Activated CD4-positive, alpha-beta T cell treated with anti-CD3 and anti-CD28 coated beads for 1 hour (primary cell): Measurements from ENCODE around the gene PSMG2.
"Not testable (repeated sequence)": the region's sequence is repeated elsewhere in the genome, so short reads cannot be mapped to it uniquely, and the experiment has no call there.

ENCODE experiments used
- DNase-seq: peaks from one replicate; pipeline ENCODE4 v3.0.0-alpha.2; 2020

The PSMG2 gene

GRCh38 chr18:12726331-12726730 lies 23.5 kb downstream of the PSMG2 start:
- no peak for DNase-seq

- DNase-seq, result no peak
Observed at GRCh38 chr18:12726774-12727550, 24.1 kb downstream of the PSMG2 start.

- DNase-seq, result no peak
Observed at GRCh38 chr18:12737243-12737902, 34.5 kb downstream of the PSMG2 start.

- no peak for DNase-seq
Observed at GRCh38 chr18:12741351-12741750, 38.5 kb downstream of the PSMG2 start.

- DNase-seq, result no peak
Observed at GRCh38 chr18:12742453-12742852, 39.6 kb downstream of the PSMG2 start.

- no peak for DNase-seq
Observed at GRCh38 chr18:12744103-12744502, 41.3 kb downstream of the PSMG2 start.

- DNase-seq, result no peak
Observed at GRCh38 chr18:12745095-12745795, 42.4 kb downstream of the PSMG2 start.

GRCh38 chr18:12747530-12748315 lies 44.9 kb downstream of the PSMG2 start:
- DNase-seq, result no peak

GRCh38 chr18:12748671-12749070 lies 45.8 kb downstream of the PSMG2 start:
- no peak for DNase-seq

GRCh38 chr18:12749121-12749520 lies 46.3 kb downstream of the PSMG2 start:
- no peak for DNase-seq

GRCh38 chr18:12750076-12750714 lies 47.4 kb downstream of the PSMG2 start:
- no peak for DNase-seq

- no peak for DNase-seq
Observed at GRCh38 chr18:12750715-12751502, 48.1 kb downstream of the PSMG2 start.

GRCh38 chr18:12751503-12751884 lies 48.7 kb downstream of the PSMG2 start:
- no peak for DNase-seq

- DNase-seq, result no peak
Observed at GRCh38 chr18:12751891-12752290, 49.0 kb downstream of the PSMG2 start.

GRCh38 chr18:12754511-12754910 lies 51.7 kb downstream of the PSMG2 start:
- DNase-seq, result no peak

- DNase-seq, result not testable (repeated sequence)
Observed at GRCh38 chr18:12755606-12756005, 52.8 kb downstream of the PSMG2 start.

GRCh38 chr18:12756619-12757239 lies 53.9 kb downstream of the PSMG2 start:
- not testable (repeated sequence) for DNase-seq

GRCh38 chr18:12758566-12758965 lies 55.7 kb downstream of the PSMG2 start:
- not testable (repeated sequence) for DNase-seq

GRCh38 chr18:12765126-12765525 lies 62.3 kb downstream of the PSMG2 start:
- DNase-seq, result no peak

- no peak for DNase-seq
Observed at GRCh38 chr18:12765586-12765985, 62.7 kb downstream of the PSMG2 start.

GRCh38 chr18:12766986-12767433 lies 64.2 kb downstream of the PSMG2 start:
- DNase-seq, result no peak
